DOHH2 (cell line): Measurements from ENCODE around the gene MED13L.

Source experiments
- H3F3A ChIP-seq: fragments of 200-600 bp; sonication (generic), shearing (Covaris generic); 2 replicates; pipeline ENCODE4 v1.6.0; 2016; ENCODE audit warnings: antibody characterized with exemption, mild to moderate bottlenecking; ENCODE audit not compliant: control insufficient read depth, insufficient read depth
- H3K27ac ChIP-seq: fragments of 200-600 bp; sonication (generic); 2 replicates; pipeline ENCODE4 v1.5.1; 2014; ENCODE audit warnings: low read depth, mild to moderate bottlenecking, low read length, moderate library complexity
- H3K27me3 ChIP-seq: fragments of 200-600 bp; sonication (generic); 2 replicates; pipeline ENCODE4 v1.6.1; 2014; ENCODE audit warnings: mild to moderate bottlenecking, low read length, mixed read lengths; ENCODE audit not compliant: control insufficient read depth
- H3K36me3 ChIP-seq: fragments of 200-600 bp; sonication (generic); 2 replicates; pipeline ENCODE4 v1.6.1; 2014; ENCODE audit warnings: mild to moderate bottlenecking, low read length, moderate library complexity, mixed read lengths; ENCODE audit not compliant: control insufficient read depth
- H3K4me1 ChIP-seq: fragments of 200-600 bp; sonication (generic); 2 replicates; pipeline ENCODE4 v1.6.1; 2014; ENCODE audit warnings: mild to moderate bottlenecking, low read length, mixed read lengths; ENCODE audit not compliant: control insufficient read depth
- H3K4me2 ChIP-seq: fragments of 200-600 bp; sonication (generic); 2 replicates; pipeline ENCODE4 v1.6.0; 2014; ENCODE audit warnings: mild to moderate bottlenecking, low read length, moderate library complexity
- H3K4me3 ChIP-seq: fragments of 200-600 bp; sonication (generic); 2 replicates; pipeline ENCODE4 v1.5.1; 2014; ENCODE audit warnings: mild to moderate bottlenecking, low read length, mixed read lengths
- H3K79me2 ChIP-seq: fragments of 200-600 bp; sonication (generic); 2 replicates; pipeline ENCODE4 v1.6.1; 2014; ENCODE audit warnings: mild to moderate bottlenecking, low read length, mixed read lengths; ENCODE audit not compliant: control insufficient read depth
- H3K9me2 ChIP-seq: fragments of 200-600 bp; sonication (generic); replicated peaks from 2 replicates; pipeline ENCODE4 v1.6.1; 2014; ENCODE audit warnings: mild to moderate bottlenecking, low read length, mixed read lengths; ENCODE audit not compliant: control insufficient read depth
- H3K9me3 ChIP-seq: fragments of 200-600 bp; sonication (generic); 2 replicates; pipeline ENCODE4 v1.6.1; 2014; ENCODE audit warnings: antibody characterized with exemption, low read length, mixed read lengths; ENCODE audit not compliant: control insufficient read depth, insufficient read depth
- H4K20me1 ChIP-seq: fragments of 200-600 bp; sonication (generic); 2 replicates; pipeline ENCODE4 v1.6.0; 2014; ENCODE audit warnings: low read depth, mild to moderate bottlenecking, antibody characterized with exemption, low read length, moderate library complexity; ENCODE audit not compliant: control insufficient read depth, insufficient read depth
- CTCF ChIP-seq: fragments of 200-600 bp; sonication (generic); IDR thresholded peaks from one replicate; pipeline ENCODE4 v1.5.1; 2014; ENCODE audit warnings: antibody characterized with exemption, mild to moderate bottlenecking, low read depth, low read length; ENCODE audit not compliant: poor library complexity, severe bottlenecking
- EZH2phosphoT487 ChIP-seq: fragments of 200-600 bp; sonication (generic); IDR thresholded peaks from 2 replicates; pipeline ENCODE4 v1.6.1; 2017; ENCODE audit warnings: borderline replicate concordance, mild to moderate bottlenecking, antibody characterized with exemption, low read length, moderate library complexity, mixed read lengths

Gene MED13L

GRCh38 chr12:116076399-116076798, 201.1 kb downstream of the MED13L start:
- H4K20me1 ChIP-seq = no peaks in the 10 kb centered on the region
- H3K4me3 ChIP-seq = no peak overlapping the region
- H3K9me3 ChIP-seq = no peaks in the 10 kb centered on the region
- H3K36me3 ChIP-seq = no peaks in the 10 kb centered on the region
- H3K79me2 ChIP-seq = no peaks in the 10 kb centered on the region
- H3K4me1 ChIP-seq = no peaks in the 10 kb centered on the region
- no peaks in the 10 kb centered on the region for H3F3A ChIP-seq
- no peaks in the 10 kb centered on the region for H3K27me3 ChIP-seq
- no peaks in the 10 kb centered on the region for H3K9me2 ChIP-seq
- TF ChIP-seq EZH2phosphoT487 (no peak), CTCF (no peak)
- H3K4me2 ChIP-seq = no peak overlapping the region
- H3K27ac ChIP-seq = no peak overlapping the region

GRCh38 chr12:116074686-116075085, 202.8 kb downstream of the MED13L start:
- Histone ChIP-seq H3K27me3 (no peaks in the 10 kb centered on the region), H3K79me2 (no peaks in the 10 kb centered on the region), H4K20me1 (no peaks in the 10 kb centered on the region), H3K36me3 (no peaks in the 10 kb centered on the region), H3F3A (no peaks in the 10 kb centered on the region), H3K9me3 (no peaks in the 10 kb centered on the region), H3K4me1 (no peaks in the 10 kb centered on the region), H3K4me2 (no peak overlapping the region), H3K27ac (no peak overlapping the region), H3K9me2 (no peaks in the 10 kb centered on the region), H3K4me3 (no peak overlapping the region)
- TF ChIP-seq EZH2phosphoT487 (no peak), CTCF (no peak)

GRCh38 chr12:116071555-116072230, 205.8 kb downstream of the MED13L start:
- Histone ChIP-seq H3K27ac (no peak overlapping the region), H3K9me2 (no peaks in the 10 kb centered on the region), H4K20me1 (no peaks in the 10 kb centered on the region), H3K36me3 (no peaks in the 10 kb centered on the region), H3K9me3 (no peaks in the 10 kb centered on the region), H3K4me3 (no peak overlapping the region), H3K4me2 (no peak overlapping the region), H3K27me3 (no peaks in the 10 kb centered on the region), H3F3A (0 out of 2 replicates have a peak, but pooled peaks cover 2% of the 10 kb centered on the region), H3K79me2 (no peaks in the 10 kb centered on the region), H3K4me1 (peaks cover 2% of the 10 kb centered on the region)
- TF ChIP-seq EZH2phosphoT487 = no peak
- no peak for TF ChIP-seq CTCF
